GM23338 (cell line): Measurements from ENCODE around the gene PIP4K2B.

Source experiments
- CREB1 ChIP-seq: fragments of 250-450 bp; sonication (Bioruptor Pico); IDR thresholded peaks from 2 replicates; pipeline ENCODE4 v1.5.0; 2020; ENCODE audit warnings: low read depth, mild to moderate bottlenecking, moderate library complexity
- EZH2 ChIP-seq: fragments of 200-600 bp; sonication (generic); IDR thresholded peaks from one replicate; pipeline ENCODE4 v1.8.0; 2017; ENCODE audit warnings: antibody characterized with exemption, mild to moderate bottlenecking, low read depth; ENCODE audit not compliant: unreplicated experiment
- EZH2phosphoT487 ChIP-seq: fragments of 200-600 bp; sonication (generic); IDR thresholded peaks from one replicate; pipeline ENCODE4 v1.8.1; 2018; ENCODE audit warnings: antibody characterized with exemption; ENCODE audit not compliant: unreplicated experiment
- JUNB ChIP-seq: IDR thresholded peaks from one replicate; pipeline ENCODE4 v1.6.1; 2016; ENCODE audit warnings: antibody characterized with exemption; ENCODE audit not compliant: unreplicated experiment
- NANOG ChIP-seq: IDR thresholded peaks from 2 replicates; pipeline ENCODE4 v1.6.1; 2016; ENCODE audit warnings: antibody characterized with exemption, borderline replicate concordance
- POLR2AphosphoS5 ChIP-seq: IDR thresholded peaks from 2 replicates; pipeline ENCODE4 v1.6.1; 2016; ENCODE audit warnings: antibody characterized with exemption, low read depth
- STAT1 ChIP-seq: IDR thresholded peaks from one replicate; pipeline ENCODE4 v1.6.1; 2016; ENCODE audit warnings: antibody characterized with exemption; ENCODE audit not compliant: unreplicated experiment
- ZNF114 ChIP-seq: fragments of 250-450 bp; sonication (Bioruptor Pico); IDR thresholded peaks from 2 replicates; pipeline ENCODE4 v1.5.0; 2020; ENCODE audit warnings: mild to moderate bottlenecking, moderate library complexity
- ZNF331 ChIP-seq: fragments of 250-450 bp; sonication (Bioruptor Pico); IDR thresholded peaks from 2 replicates; pipeline ENCODE4 v1.5.0; 2020; ENCODE audit warnings: low read depth, mild to moderate bottlenecking, moderate library complexity
- TF ChIP-seq, protein P1 (sequence below), 2 experiments: fragments of 200-600 bp in 1 of 2; sonication (generic) in 1 of 2; conservative IDR thresholded peaks; 2 replicates each; pipeline versions ENCODE4 v1.5.1 to v1.6.1; 2016 to 2017; ENCODE audit warnings: antibody characterized with exemption in 2 of 2, low read depth in 2 of 2, mild to moderate bottlenecking in 2 of 2, moderate library complexity in 1 of 2
- TF ChIP-seq, protein P2 (sequence below): IDR thresholded peaks from one replicate; pipeline ENCODE4 v1.6.1; 2018; ENCODE audit warnings: antibody characterized with exemption; ENCODE audit not compliant: unreplicated experiment
- TF ChIP-seq, protein P3 (sequence below): IDR thresholded peaks from 2 replicates; pipeline ENCODE4 v1.6.1; 2016; ENCODE audit warnings: antibody characterized with exemption
- TF ChIP-seq, protein P4 (sequence below): fragments of 250-450 bp; sonication (Bioruptor Pico); IDR thresholded peaks from 2 replicates; pipeline ENCODE4 v1.5.0; 2020; ENCODE audit warnings: mild to moderate bottlenecking, moderate library complexity

- TF ChIP-seq EZH2 (no peak), POLR2AphosphoS5 (peak; percentile 36; the same call in 1 of the 2 replicates), EZH2phosphoT487 (no peak), JUNB (no peak), STAT1 (no peak), ZNF114 (no peak), CREB1 (CRISPR knock-in tag) (no peak), NANOG (no peak), ZNF331 (no peak)
- TF ChIP-seq, protein P1, sequence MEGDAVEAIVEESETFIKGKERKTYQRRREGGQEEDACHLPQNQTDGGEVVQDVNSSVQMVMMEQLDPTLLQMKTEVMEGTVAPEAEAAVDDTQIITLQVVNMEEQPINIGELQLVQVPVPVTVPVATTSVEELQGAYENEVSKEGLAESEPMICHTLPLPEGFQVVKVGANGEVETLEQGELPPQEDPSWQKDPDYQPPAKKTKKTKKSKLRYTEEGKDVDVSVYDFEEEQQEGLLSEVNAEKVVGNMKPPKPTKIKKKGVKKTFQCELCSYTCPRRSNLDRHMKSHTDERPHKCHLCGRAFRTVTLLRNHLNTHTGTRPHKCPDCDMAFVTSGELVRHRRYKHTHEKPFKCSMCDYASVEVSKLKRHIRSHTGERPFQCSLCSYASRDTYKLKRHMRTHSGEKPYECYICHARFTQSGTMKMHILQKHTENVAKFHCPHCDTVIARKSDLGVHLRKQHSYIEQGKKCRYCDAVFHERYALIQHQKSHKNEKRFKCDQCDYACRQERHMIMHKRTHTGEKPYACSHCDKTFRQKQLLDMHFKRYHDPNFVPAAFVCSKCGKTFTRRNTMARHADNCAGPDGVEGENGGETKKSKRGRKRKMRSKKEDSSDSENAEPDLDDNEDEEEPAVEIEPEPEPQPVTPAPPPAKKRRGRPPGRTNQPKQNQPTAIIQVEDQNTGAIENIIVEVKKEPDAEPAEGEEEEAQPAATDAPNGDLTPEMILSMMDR (conservative IDR thresholded peaks at IDR 0.05; ENCODE audit: low read depth in 2 of 2), result no peak; a peak in 1 of 4 replicates
- TF ChIP-seq, protein P2, sequence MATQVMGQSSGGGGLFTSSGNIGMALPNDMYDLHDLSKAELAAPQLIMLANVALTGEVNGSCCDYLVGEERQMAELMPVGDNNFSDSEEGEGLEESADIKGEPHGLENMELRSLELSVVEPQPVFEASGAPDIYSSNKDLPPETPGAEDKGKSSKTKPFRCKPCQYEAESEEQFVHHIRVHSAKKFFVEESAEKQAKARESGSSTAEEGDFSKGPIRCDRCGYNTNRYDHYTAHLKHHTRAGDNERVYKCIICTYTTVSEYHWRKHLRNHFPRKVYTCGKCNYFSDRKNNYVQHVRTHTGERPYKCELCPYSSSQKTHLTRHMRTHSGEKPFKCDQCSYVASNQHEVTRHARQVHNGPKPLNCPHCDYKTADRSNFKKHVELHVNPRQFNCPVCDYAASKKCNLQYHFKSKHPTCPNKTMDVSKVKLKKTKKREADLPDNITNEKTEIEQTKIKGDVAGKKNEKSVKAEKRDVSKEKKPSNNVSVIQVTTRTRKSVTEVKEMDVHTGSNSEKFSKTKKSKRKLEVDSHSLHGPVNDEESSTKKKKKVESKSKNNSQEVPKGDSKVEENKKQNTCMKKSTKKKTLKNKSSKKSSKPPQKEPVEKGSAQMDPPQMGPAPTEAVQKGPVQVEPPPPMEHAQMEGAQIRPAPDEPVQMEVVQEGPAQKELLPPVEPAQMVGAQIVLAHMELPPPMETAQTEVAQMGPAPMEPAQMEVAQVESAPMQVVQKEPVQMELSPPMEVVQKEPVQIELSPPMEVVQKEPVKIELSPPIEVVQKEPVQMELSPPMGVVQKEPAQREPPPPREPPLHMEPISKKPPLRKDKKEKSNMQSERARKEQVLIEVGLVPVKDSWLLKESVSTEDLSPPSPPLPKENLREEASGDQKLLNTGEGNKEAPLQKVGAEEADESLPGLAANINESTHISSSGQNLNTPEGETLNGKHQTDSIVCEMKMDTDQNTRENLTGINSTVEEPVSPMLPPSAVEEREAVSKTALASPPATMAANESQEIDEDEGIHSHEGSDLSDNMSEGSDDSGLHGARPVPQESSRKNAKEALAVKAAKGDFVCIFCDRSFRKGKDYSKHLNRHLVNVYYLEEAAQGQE, result no peak
- TF ChIP-seq, protein P3, sequence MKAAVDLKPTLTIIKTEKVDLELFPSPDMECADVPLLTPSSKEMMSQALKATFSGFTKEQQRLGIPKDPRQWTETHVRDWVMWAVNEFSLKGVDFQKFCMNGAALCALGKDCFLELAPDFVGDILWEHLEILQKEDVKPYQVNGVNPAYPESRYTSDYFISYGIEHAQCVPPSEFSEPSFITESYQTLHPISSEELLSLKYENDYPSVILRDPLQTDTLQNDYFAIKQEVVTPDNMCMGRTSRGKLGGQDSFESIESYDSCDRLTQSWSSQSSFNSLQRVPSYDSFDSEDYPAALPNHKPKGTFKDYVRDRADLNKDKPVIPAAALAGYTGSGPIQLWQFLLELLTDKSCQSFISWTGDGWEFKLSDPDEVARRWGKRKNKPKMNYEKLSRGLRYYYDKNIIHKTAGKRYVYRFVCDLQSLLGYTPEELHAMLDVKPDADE, result no peak
- TF ChIP-seq, protein P4, sequence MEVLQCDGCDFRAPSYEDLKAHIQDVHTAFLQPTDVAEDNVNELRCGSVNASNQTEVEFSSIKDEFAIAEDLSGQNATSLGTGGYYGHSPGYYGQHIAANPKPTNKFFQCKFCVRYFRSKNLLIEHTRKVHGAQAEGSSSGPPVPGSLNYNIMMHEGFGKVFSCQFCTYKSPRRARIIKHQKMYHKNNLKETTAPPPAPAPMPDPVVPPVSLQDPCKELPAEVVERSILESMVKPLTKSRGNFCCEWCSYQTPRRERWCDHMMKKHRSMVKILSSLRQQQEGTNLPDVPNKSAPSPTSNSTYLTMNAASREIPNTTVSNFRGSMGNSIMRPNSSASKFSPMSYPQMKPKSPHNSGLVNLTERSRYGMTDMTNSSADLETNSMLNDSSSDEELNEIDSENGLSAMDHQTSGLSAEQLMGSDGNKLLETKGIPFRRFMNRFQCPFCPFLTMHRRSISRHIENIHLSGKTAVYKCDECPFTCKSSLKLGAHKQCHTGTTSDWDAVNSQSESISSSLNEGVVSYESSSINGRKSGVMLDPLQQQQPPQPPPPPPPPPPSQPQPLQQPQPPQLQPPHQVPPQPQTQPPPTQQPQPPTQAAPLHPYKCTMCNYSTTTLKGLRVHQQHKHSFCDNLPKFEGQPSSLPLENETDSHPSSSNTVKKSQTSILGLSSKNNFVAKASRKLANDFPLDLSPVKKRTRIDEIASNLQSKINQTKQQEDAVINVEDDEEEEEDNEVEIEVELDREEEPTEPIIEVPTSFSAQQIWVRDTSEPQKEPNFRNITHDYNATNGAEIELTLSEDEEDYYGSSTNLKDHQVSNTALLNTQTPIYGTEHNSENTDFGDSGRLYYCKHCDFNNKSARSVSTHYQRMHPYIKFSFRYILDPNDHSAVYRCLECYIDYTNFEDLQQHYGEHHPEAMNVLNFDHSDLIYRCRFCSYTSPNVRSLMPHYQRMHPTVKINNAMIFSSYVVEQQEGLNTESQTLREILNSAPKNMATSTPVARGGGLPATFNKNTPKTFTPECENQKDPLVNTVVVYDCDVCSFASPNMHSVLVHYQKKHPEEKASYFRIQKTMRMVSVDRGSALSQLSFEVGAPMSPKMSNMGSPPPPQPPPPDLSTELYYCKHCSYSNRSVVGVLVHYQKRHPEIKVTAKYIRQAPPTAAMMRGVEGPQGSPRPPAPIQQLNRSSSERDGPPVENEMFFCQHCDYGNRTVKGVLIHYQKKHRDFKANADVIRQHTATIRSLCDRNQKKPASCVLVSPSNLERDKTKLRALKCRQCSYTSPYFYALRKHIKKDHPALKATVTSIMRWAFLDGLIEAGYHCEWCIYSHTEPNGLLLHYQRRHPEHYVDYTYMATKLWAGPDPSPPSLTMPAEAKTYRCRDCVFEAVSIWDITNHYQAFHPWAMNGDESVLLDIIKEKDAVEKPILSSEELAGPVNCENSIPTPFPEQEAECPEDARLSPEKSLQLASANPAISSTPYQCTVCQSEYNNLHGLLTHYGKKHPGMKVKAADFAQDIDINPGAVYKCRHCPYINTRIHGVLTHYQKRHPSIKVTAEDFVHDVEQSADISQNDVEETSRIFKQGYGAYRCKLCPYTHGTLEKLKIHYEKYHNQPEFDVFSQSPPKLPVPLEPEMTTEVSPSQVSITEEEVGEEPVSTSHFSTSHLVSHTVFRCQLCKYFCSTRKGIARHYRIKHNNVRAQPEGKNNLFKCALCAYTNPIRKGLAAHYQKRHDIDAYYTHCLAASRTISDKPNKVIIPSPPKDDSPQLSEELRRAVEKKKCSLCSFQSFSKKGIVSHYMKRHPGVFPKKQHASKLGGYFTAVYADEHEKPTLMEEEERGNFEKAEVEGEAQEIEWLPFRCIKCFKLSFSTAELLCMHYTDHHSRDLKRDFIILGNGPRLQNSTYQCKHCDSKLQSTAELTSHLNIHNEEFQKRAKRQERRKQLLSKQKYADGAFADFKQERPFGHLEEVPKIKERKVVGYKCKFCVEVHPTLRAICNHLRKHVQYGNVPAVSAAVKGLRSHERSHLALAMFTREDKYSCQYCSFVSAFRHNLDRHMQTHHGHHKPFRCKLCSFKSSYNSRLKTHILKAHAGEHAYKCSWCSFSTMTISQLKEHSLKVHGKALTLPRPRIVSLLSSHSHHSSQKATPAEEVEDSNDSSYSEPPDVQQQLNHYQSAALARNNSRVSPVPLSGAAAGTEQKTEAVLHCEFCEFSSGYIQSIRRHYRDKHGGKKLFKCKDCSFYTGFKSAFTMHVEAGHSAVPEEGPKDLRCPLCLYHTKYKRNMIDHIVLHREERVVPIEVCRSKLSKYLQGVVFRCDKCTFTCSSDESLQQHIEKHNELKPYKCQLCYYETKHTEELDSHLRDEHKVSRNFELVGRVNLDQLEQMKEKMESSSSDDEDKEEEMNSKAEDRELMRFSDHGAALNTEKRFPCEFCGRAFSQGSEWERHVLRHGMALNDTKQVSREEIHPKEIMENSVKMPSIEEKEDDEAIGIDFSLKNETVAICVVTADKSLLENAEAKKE (CRISPR knock-in tag), result no peak
Observed at GRCh38 chr17:38798614-38799500, 499 bp downstream of the PIP4K2B start.
